Measurements from ENCODE around the gene PTPRC.

Gene PTPRC

GRCh38 chr1:198620951-198621824 is 17.7 kb upstream of the PTPRC start:
- DNase-seq (ENCODE audit: low read depth in 2 of 2) = peak; percentile 41 to 47

DNA sequence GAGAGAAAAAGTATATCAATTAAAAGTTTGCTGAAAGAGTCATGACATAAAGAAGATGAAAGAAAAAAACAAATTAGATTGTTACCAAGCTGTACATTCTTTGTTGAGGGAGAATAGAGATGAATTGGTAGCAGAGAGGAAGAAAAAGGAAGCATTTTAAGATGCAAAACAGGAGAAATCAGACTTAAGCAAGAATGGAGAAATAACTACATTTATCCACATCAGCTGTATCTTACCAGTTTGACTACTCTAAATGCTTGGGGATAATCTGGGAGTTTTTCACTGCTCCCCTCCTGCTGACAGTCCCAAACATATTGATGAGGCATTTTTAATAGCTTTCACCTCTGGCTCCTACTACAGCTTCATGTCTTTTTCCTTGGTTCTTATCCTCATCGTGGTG is 16.8 kb upstream of the PTPRC start:
- no peak for DNase-seq (ENCODE audit: low read depth in 2 of 2)

DNA sequence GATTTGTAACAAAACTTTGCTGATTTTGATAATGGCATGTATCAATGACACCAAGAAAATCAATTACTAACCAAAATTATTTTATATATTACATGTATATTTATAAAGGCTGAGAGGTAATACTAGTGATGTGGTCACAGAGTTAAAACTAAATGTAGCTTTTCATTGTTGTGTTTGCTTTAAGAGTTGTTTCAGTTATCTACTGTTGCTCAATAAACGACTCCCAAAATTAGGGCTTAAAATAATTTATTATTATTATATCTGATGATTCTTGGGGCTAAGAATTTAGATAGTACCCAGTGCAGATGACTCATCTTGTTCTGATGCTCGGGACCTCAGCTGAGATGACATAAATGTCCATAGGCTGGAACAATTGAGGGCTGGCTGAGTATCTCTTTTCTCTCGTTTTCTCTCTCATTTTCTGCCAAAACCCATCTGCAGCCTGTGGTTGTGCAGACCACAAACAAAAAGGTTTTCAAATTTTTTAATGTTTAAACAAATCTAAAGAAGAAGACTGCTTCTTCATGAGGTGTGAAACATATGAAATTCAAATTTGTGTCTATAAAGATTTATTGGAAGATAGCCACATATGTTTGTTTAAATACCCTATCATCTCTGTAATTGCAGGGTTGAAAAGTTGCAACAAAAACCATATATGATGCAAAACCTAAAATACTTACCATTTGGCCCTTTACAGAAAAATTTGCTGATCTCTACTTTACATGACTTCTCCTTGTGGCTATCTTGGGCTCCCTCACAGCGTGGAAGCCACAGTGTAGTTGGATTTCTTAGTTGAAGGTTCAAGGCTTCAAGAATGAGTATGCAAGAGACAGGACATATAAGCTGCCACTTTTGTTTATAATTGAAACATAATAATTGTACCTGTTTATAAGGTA is 14.8 kb upstream of the PTPRC start:
- DNase-seq (ENCODE audit: low read depth in 2 of 2) = no peak

- no peak for DNase-seq (ENCODE audit: low read depth in 2 of 2)
Measured at GRCh38 chr1:198624648-198624980, 14.2 kb upstream of the PTPRC start.

GRCh38 chr1:198627436-198628066 is 11.3 kb upstream of the PTPRC start:
- no peak for DNase-seq (ENCODE audit: low read depth in 2 of 2)

- no peak for DNase-seq (ENCODE audit: low read depth in 2 of 2)
Measured at GRCh38 chr1:198628067-198628455, 10.8 kb upstream of the PTPRC start.

DNA sequence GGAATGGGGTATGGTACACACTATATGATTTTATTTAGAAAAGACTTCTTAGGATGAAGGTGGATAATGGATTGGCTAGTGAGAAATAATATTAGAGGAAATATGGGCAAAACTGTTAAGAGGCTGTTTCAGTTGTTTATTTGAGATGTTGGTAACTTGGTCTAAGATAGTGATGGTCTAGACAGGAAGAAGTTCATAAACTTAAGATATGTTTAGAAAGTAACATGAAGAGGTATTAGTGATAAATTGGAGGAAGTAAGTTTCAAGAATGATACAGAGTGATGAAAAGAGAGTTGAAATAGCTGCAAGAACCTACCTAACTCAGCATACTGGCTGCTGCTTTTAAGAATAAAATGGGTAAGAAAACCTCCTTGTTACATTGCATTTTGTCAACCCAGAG is 9.2 kb upstream of the PTPRC start:
- DNase-seq (ENCODE audit: low read depth in 2 of 2) = no peak

- DNase-seq (ENCODE audit: low read depth in 2 of 2) = no peak
Measured at GRCh38 chr1:198630863-198631262, 8.0 kb upstream of the PTPRC start.

GRCh38 chr1:198631292-198631691 is 7.5 kb upstream of the PTPRC start:
- no peak for DNase-seq (ENCODE audit: low read depth in 2 of 2)

DNA sequence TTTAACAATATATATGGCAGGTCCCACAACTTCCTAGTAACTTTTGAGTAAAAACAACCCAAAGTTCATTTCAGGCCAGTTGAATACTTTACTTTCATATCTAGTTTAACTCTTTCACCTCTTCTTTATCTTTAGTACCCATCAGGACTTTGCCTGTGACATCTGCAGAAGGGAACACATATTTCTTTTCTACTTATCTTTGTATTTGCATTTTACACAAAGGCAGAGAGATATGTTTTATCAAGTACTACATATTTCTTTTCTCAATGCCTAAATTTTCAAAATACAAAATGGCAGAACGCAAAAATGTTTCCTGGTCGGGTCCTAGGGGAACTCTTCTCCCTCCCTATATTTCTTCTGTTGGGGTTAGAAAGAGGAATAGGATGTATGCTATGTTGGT is 6.8 kb upstream of the PTPRC start:
- no peak for DNase-seq (ENCODE audit: low read depth in 2 of 2)

DNA sequence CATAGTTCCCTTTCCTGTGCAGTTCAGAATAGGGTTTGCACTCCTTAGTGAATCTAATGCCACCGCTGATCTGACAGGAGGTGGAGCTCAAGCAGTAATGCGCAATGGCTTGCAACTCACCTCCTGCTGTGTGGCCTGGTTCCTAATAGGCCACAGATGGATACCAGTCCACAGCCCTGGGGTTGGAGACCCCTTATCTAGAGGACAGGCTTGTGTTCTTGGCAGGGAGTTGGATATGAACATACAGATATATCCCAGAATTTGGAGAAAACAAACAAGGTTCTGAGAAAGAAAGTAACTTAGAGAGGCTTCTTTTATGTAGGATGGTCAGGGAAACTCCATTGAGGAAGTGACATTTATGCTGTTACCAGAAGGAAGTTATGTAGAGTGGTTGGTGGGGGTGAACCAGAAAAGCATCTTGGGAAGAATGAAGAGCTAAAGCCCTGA is 5.1 kb upstream of the PTPRC start:
- DNase-seq (ENCODE audit: low read depth in 2 of 2) = no peak

DNA sequence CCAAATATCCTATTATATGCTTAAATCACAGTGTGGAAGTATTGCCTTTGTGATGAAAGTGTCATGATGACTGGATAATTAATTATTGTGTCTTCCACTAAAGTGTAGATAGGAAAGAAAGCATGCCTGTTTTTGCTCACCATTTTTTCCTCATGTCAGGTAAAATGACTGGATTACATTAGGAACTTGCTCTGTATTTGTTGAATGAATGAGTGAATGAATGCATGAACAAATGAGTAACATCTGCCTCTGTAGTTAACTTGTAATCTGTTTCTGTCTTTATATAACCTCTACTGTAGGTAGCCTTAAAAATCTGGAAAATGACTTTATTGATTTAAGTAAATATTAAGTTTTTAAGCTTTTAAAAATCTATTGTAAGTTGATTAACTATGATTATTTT is 2.9 kb upstream of the PTPRC start:
- DNase-seq (ENCODE audit: low read depth in 2 of 2) = no peak

- no peak for DNase-seq (ENCODE audit: low read depth in 2 of 2)
Measured at GRCh38 chr1:198636391-198636790, 2.4 kb upstream of the PTPRC start.

- DNase-seq (ENCODE audit: low read depth in 2 of 2) = no peak
Measured at GRCh38 chr1:198637157-198637556, 1.7 kb upstream of the PTPRC start.

- no peak for DNase-seq (ENCODE audit: low read depth in 2 of 2)
Measured at GRCh38 chr1:198637916-198638437, 863 bp upstream of the PTPRC start.

- DNase-seq (ENCODE audit: low read depth in 2 of 2) = no peak
Measured at GRCh38 chr1:198638441-198638840, 399 bp upstream of the PTPRC start.

DNA sequence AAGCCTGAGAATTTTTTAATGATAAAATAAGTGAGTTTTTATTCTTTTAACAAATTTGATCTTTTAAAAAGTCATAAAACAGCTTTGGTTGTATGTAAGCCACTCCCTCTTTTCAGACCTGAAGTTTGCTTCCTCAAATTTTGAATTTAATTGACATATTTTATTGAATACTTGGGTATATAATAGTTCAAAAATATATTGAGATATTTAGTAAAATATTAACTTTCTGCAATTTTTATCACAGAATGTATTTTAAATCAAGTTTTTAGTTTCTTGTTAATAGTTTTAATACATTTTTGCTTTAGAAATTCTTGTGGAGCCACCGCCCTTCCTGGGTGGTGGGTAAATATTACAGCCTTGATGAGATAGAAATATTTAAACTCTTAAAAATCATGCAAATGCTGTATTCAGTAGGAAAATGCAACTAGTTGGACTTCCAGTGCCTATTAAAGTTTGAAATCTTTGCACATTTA is 867 bp downstream of the PTPRC start:
- DNase-seq (ENCODE audit: low read depth in 2 of 2) = no peak

GRCh38 chr1:198640174-198640573 is 1.3 kb downstream of the PTPRC start:
- no peak for DNase-seq (ENCODE audit: low read depth in 2 of 2)

GRCh38 chr1:198641501-198641900 is 2.7 kb downstream of the PTPRC start:
- no peak for DNase-seq (ENCODE audit: low read depth in 2 of 2)

GRCh38 chr1:198641966-198642668 is 3.3 kb downstream of the PTPRC start:
- no peak for DNase-seq (ENCODE audit: low read depth in 2 of 2)

DNA sequence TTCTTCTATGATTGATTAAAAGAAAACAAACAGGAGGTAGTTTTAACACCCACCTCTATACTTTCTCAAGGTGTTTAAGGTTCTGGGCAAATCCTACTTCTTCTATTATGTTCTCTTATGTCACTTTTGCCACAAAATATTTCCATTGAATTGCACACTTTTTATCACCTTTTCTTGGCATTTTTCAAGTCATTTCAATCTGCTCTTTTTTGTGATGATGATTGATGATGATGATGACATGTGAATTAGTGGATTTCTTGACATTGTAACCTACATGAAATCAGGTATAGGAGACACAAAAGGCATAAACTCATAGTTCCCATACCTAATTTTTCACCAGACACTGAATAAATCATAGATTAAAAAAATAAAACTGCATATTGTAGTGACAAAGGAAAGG is 4.1 kb downstream of the PTPRC start:
- DNase-seq (ENCODE audit: low read depth in 2 of 2) = no peak
